ENCODE results near the gene PLXDC2. TPM values are rescaled to one million over a fixed set of nuclear protein-coding genes. Genes with fewer than 3 reads are reported as not detected.

PLXDC2 gene
- total RNA-seq, 6 donors from 2014 or later: 39.0 to 129 (median 68.0) TPM

DNA sequence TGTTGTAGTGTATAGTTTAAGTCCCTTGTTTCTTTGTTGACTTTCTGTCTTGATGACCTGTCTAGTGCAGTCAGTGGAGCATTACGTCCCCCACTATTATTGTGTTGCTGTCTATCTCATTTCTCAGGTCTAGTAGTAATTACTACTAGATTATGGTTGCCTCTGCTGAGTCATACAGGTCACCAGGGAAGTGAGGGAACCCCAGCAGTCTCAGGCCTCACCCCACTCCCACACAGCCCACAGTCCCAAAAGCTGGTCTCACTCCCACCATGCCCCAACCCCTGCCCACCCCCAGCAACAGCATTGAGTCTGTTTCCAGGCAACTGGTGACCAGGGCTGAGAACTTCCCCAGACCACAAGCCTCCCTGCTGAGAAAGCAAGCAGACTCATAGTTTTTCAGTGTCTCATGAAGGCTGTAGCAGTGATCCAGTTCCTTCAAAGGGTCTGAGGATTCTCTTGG, 88.0 kb downstream of the PLXDC2 start:
- Histone ChIP-seq H3K27me3 (no peaks in the 10 kb centered on the region), H3K27ac (no peak overlapping the region), H3K9me3 (no peaks in the 10 kb centered on the region), H3K36me3 (no peaks in the 10 kb centered on the region), H3K4me3 (no peak overlapping the region), H3K4me1 (no peaks in the 10 kb centered on the region)
- ATAC-seq (ENCODE audit: low FRiP score in 2 of 2) (peak in 1 of 2 donors; percentile 24), DNase-seq (no peak)
- TF ChIP-seq EP300 (IDR thresholded peaks at IDR 0.05): no peak
- no peak for TF ChIP-seq CTCF (IDR thresholded peaks at IDR 0.05)
- TF ChIP-seq POLR2AphosphoS5 (IDR thresholded peaks at IDR 0.05): no peak
- no peak for TF ChIP-seq POLR2A (IDR thresholded peaks at IDR 0.05)
- 84 to 91% methylated on average over 1 of the region's 1 CpG for WGBS, 2 donors

DNA sequence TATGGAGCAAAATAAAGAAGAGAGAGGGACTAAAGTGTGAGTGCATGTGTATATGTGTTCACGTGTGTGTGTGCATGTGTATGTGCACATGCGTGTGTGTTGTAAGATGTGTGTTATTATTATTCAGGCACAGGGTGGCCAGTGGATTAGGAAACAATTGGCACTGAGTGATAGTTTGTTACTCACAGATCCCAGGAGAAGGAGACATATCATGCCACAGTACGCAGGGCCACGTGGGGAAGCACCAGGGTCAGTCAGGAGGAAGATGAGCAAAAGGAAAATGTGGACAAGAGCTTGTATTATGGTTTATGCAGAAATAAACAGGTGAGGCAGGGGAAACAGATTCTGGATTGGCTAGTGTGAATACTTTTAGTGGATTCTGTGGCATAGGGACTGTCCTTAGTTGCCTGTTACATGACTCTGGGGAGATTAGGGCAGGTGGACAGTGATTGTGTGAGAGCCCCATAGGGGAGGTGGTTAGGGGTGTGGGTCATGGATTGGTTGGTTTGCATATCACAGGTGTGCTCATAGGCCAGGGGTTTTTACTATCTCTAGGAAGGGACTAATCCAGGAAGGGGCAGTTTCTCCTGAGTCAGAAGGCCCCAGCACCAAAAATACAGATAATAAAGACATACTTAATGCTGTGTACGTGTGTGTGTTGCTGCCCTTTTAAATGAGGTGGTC, 90.0 kb downstream of the PLXDC2 start:
- no peaks in the 10 kb centered on the region for H3K36me3 ChIP-seq
- H3K27ac ChIP-seq: no peak overlapping the region
- WGBS, 2 donors: 83 to 92% methylated on average over 5 of the region's 5 CpGs
- no peaks in the 10 kb centered on the region for H3K9me3 ChIP-seq
- H3K27me3 ChIP-seq: no peaks in the 10 kb centered on the region
- TF ChIP-seq POLR2A (IDR thresholded peaks at IDR 0.05): no peak
- no peak for TF ChIP-seq CTCF (IDR thresholded peaks at IDR 0.05)
- TF ChIP-seq POLR2AphosphoS5 (IDR thresholded peaks at IDR 0.05): no peak
- no peak for TF ChIP-seq EP300 (IDR thresholded peaks at IDR 0.05)
- no peak overlapping the region for H3K4me3 ChIP-seq
- no peaks in the 10 kb centered on the region for H3K4me1 ChIP-seq
- peak in 1 of 2 donors; percentile 35 for ATAC-seq (ENCODE audit: low FRiP score in 2 of 2)
- DNase-seq: no peak

DNA sequence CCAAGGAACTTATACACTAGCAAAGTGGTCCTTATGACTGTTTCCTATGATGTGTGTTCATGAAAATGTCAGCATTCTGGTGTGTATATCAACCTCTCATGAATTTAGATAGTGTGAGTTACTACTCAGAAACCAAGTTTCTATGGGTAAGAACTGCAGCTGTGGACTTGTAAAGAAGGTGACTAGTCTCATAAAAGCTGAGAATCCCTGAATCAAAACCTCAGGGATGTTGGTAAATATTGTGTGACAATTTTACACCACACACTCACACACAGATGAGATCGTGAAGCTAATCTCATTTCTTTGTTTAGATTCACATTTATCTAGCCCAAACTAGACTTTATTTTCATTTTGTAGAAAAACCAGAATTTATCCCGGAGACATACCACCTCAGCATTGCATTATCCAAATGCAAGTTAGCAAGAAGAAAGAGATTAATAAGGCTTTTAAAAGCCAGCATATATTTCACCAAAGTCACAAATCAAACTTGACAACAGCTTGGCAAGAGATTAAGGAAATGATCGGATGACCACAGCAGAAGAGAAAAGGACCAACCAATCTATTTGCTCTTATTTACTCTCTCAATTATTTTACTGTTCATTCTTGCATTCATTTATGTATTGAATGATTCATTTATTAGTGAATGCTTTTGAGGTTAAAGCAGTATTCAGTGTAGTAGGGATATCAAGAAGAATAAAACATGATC, 92.9 kb downstream of the PLXDC2 start:
- H3K9me3 ChIP-seq: no peaks in the 10 kb centered on the region
- DNase-seq (no peak), ATAC-seq (ENCODE audit: low FRiP score in 2 of 2) (no peak)
- no peaks in the 10 kb centered on the region for H3K4me1 ChIP-seq
- H3K27ac ChIP-seq: no peak overlapping the region
- no peaks in the 10 kb centered on the region for H3K36me3 ChIP-seq
- WGBS, 2 donors: 55 to 59% methylated on average over 3 of the region's 3 CpGs
- no peaks in the 10 kb centered on the region for H3K27me3 ChIP-seq
- no peak for TF ChIP-seq POLR2AphosphoS5 (IDR thresholded peaks at IDR 0.05)
- TF ChIP-seq CTCF (IDR thresholded peaks at IDR 0.05): no peak
- TF ChIP-seq EP300 (IDR thresholded peaks at IDR 0.05): no peak
- TF ChIP-seq POLR2A (IDR thresholded peaks at IDR 0.05): no peak
- H3K4me3 ChIP-seq: no peak overlapping the region

- no peak for ATAC-seq (ENCODE audit: low FRiP score in 2 of 2)
- Histone ChIP-seq H3K27me3 (no peaks in the 10 kb centered on the region), H3K27ac (no peak overlapping the region), H3K36me3 (no peaks in the 10 kb centered on the region), H3K9me3 (no peaks in the 10 kb centered on the region), H3K4me3 (no peak overlapping the region), H3K4me1 (no peaks in the 10 kb centered on the region)
- TF ChIP-seq POLR2AphosphoS5 (IDR thresholded peaks at IDR 0.05) (no peak), EP300 (IDR thresholded peaks at IDR 0.05) (no peak), CTCF (IDR thresholded peaks at IDR 0.05) (no peak)
- 72 to 77% methylated on average over 2 of the region's 2 CpGs for WGBS, 2 donors
- no peak for DNase-seq
Measured at GRCh38 chr10:19911886-19912285, 95.7 kb downstream of the PLXDC2 start.
